ENCODE measurements around the gene ZNF521. TPM values are rescaled to one million over a fixed set of nuclear protein-coding genes. Genes with fewer than 3 reads are reported as not detected.

ZNF521 gene
- polyA plus RNA-seq, 1 experiment, result 25.9 TPM

DNA sequence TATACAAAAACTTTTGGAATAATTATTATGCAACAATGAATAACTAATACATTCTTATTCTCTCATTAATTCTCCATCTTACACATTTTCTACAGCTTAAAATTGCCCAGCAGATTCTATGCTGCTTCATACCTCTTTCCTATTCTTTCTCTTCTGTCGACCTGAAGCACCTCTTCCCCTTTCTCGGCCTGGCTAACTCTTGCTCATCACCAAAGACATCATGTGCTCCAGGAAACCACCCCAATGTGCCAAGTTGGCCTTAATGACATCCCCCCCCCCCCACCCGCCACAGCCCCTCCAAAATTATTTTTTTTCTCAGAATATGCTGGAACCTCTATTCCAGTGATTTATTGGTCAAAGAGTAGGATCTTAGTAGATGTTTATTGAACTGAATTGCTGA, 43.6 kb downstream of the ZNF521 start:
- ChIA-PET POLR2A (no interaction called here), CTCF (no interaction called here)
- no peak for TF ChIP-seq CTCF (IDR thresholded peaks at IDR 0.05; ENCODE audit: low read depth, low read length)
- H3K9me3 ChIP-seq (ENCODE audit: control insufficient read depth, insufficient read depth, low read length), result no peaks in the 10 kb centered on the region
- DNase-seq (ENCODE audit: low read depth, low spot score), result no peak
- no peaks in the 10 kb centered on the region for H3K27me3 ChIP-seq (ENCODE audit: control insufficient read depth, insufficient read depth, low read length)
- H3K27ac ChIP-seq (ENCODE audit: low read depth, low read length), result no peak overlapping the region
- H3K4me3 ChIP-seq (ENCODE audit: low read depth, low read length), result no peak overlapping the region

DNA sequence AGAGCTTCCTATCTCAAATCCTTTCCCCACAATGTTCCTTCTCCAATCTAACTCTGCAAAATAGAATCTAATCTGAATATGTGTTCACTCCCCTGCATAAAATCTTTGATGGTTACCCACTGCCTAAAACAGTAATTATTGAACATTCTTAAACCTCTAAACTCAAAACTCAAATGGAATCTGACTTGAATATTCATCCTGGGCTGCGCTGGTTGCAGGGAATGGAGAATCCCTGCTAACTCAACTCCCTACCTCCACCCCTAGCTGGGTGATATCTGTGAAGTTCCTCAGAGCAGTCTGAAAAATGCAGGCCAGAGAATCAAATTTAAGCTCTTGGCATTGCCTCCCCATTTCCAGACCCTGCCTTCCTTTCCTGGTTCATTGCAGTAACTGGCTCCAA, 44.8 kb downstream of the ZNF521 start:
- ChIA-PET CTCF (interaction anchor here (0.6 kb wide), 1 partner anchor 22 kb away, joined by 3 read pairs; no protein-coding TSS in a partner anchor), POLR2A (no interaction called here)
- Histone ChIP-seq H3K27me3 (ENCODE audit: control insufficient read depth, insufficient read depth, low read length) (no peaks in the 10 kb centered on the region), H3K4me3 (ENCODE audit: low read depth, low read length) (no peak overlapping the region), H3K9me3 (ENCODE audit: control insufficient read depth, insufficient read depth, low read length) (no peaks in the 10 kb centered on the region), H3K27ac (ENCODE audit: low read depth, low read length) (no peak overlapping the region)
- TF ChIP-seq CTCF (IDR thresholded peaks at IDR 0.05; ENCODE audit: low read depth, low read length), result no peak
- DNase-seq (ENCODE audit: low read depth, low spot score), result no peak

DNA sequence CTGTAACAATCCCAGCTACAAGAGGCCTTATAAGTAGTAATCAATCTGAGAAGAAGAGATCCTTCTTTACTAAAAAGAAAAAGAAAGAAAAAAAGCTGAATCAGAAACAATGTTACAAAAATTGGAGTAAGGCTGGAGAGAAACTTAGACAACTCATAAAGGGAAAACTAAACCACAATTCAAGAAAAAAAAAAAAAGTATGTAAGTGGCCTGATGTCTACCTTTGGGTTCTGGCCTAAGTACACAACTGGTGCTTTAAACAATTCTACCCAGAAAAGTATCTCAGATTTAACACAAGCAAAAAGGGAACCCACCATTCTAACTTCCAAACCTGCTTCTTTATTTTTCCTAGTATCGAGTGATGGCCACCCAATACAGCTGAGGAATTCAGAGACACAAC, 45.3 kb downstream of the ZNF521 start:
- POLR2A ChIA-PET, result no interaction called here
- no peak overlapping the region for H3K4me3 ChIP-seq (ENCODE audit: low read depth, low read length)
- TF ChIP-seq CTCF (IDR thresholded peaks at IDR 0.05; ENCODE audit: low read depth, low read length), result no peak
- H3K27me3 ChIP-seq (ENCODE audit: control insufficient read depth, insufficient read depth, low read length), result no peaks in the 10 kb centered on the region
- H3K27ac ChIP-seq (ENCODE audit: low read depth, low read length), result no peak overlapping the region
- CTCF ChIA-PET, result interaction anchor here (0.6 kb wide), 1 partner anchor 22 kb away, joined by 3 read pairs; no protein-coding TSS in a partner anchor
- no peaks in the 10 kb centered on the region for H3K9me3 ChIP-seq (ENCODE audit: control insufficient read depth, insufficient read depth, low read length)
- DNase-seq (ENCODE audit: low read depth, low spot score), result no peak

GRCh38 chr18:25305584-25305983, 46.4 kb downstream of the ZNF521 start:
- DNase-seq (ENCODE audit: low read depth, low spot score), result no peak
- no peak for TF ChIP-seq CTCF (IDR thresholded peaks at IDR 0.05; ENCODE audit: low read depth, low read length)
- Histone ChIP-seq H3K27me3 (ENCODE audit: control insufficient read depth, insufficient read depth, low read length) (no peaks in the 10 kb centered on the region), H3K9me3 (ENCODE audit: control insufficient read depth, insufficient read depth, low read length) (no peaks in the 10 kb centered on the region), H3K4me3 (ENCODE audit: low read depth, low read length) (no peak overlapping the region), H3K27ac (ENCODE audit: low read depth, low read length) (no peak overlapping the region)
- ChIA-PET POLR2A (no interaction called here), CTCF (no interaction called here)

- no peak overlapping the region for H3K27ac ChIP-seq (ENCODE audit: low read depth, low read length)
- DNase-seq (ENCODE audit: low read depth, low spot score), result no peak
- H3K4me3 ChIP-seq (ENCODE audit: low read depth, low read length), result no peak overlapping the region
- ChIA-PET CTCF (interaction anchor here (1.1 kb wide), 1 partner anchor 10 kb away, joined by 3 read pairs; no protein-coding TSS in a partner anchor), POLR2A (no interaction called here)
- TF ChIP-seq CTCF (IDR thresholded peaks at IDR 0.05; ENCODE audit: low read depth, low read length), result no peak
- H3K9me3 ChIP-seq (ENCODE audit: control insufficient read depth, insufficient read depth, low read length), result no peaks in the 10 kb centered on the region
- H3K27me3 ChIP-seq (ENCODE audit: control insufficient read depth, insufficient read depth, low read length), result no peaks in the 10 kb centered on the region
These were observed 51.5 kb downstream of the ZNF521 start for GRCh38 chr18:25300492-25300891.

Data from AG04450 (cell line).